Ovary (tissue), 3 donors: ENCODE results near the gene CTDSPL.

Experiments used
- CTCF ChIP-seq, 3 donors: fragments of 450-650 bp in 2 of 3; fragments of 200-600 bp in 1 of 3; IDR thresholded peaks; one replicate each; pipeline versions ENCODE4 v1.5.1 to v1.8.0; 2016 to 2022; ENCODE audit warnings: antibody characterized with exemption in 3 of 3, mild to moderate bottlenecking in 1 of 3
- POLR2A ChIP-seq: fragments of 450-650 bp; IDR thresholded peaks from one replicate; pipeline ENCODE4 v1.6.1; 2017; ENCODE audit warnings: antibody characterized with exemption, mild to moderate bottlenecking, moderate library complexity
- donor health status: DM: no; HTN: no; CAD: no.

GRCh38 chr3:37971467-37971866, 109.8 kb downstream of the CTDSPL start:
- TF ChIP-seq CTCF (IDR thresholded peaks at IDR 0.05), result no peak
- no peak for TF ChIP-seq POLR2A
